Measurements from ENCODE around the gene EIF2B2. TPM values are rescaled to one million over a fixed set of nuclear protein-coding genes. Genes with fewer than 3 reads are reported as not detected.

EIF2B2 gene
- total and polyA plus RNA-seq, 10 of the 15 experiments (the other 5 are each of a cell fraction or from before 2014, with no cell fraction given) = 17.4 to 168 (median 65.5) TPM

DNA sequence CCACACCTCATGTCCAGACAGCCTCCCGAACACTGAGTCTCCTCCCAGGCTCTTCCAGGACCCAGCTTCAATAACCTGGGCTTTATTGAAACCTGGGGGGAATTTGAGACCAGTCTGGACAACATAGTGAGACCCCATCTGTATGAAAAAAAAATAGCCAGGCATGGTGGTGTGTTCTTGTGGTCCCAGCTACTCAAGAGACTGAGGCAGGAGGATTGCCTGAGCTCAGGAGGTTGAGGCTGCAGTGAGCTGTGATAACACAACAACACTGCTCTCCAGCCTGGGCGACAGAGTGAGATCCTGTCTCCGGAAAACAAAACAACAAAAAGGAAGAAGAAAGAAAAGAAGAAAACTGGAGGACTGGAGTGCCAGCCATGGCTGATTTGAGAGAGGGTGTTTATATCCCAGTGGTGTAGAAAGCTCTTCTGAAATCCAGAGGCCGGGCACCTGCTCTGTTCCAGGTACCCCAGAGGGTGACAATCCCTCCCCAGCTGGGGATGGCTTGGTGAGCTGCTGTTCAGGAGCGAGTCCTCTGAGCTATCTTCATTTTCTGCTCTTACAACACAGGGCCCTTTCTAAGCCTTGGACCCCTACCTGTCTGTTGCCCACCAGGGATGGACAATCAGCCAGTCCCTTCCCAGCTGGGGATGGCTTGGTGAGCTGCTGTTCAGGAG is 41.3 kb upstream of the EIF2B2 start:
- no peaks in the 10 kb centered on the region for H4K20me1 ChIP-seq (ENCODE audit: control insufficient read depth, insufficient read depth)
- no peaks in the 10 kb centered on the region for H3K9me3 ChIP-seq (replicated peaks; ENCODE audit: control insufficient read depth, insufficient read depth, low read length)
- no peak overlapping the region for H3K4me2 ChIP-seq (ENCODE audit: control insufficient read depth, insufficient read depth)
- no peak overlapping the region for H2AFZ ChIP-seq (ENCODE audit: control insufficient read depth, low read depth, low read length)
- RAD21 ChIA-PET (ENCODE audit: unreplicated experiment) = interaction anchor here (0.6 to 1.8 kb wide), 6 partner anchors 13 to 84 kb away, joined by 3 to 6 read pairs (median 3); no protein-coding TSS in a partner anchor
- no TSS peak for BruUV-seq (replicated peaks)
- H3K4me1 ChIP-seq (ENCODE audit: control insufficient read depth, insufficient read depth, low read length) = peaks cover 14% of the 10 kb centered on the region
- POLR2A ChIA-PET = interaction anchor here (0.8 kb wide), 1 partner anchor 7 kb away, joined by 4 read pairs; no protein-coding TSS in a partner anchor
- H3K4me3 ChIP-seq = no peak overlapping the region
- H3K79me2 ChIP-seq (ENCODE audit: control insufficient read depth, insufficient read depth, low read length) = no peaks in the 10 kb centered on the region
- ATAC-seq (no peak), FAIRE-seq (no peak), DNase-seq (ENCODE audit: low read depth, low spot score) (no peak)
- no peaks in the 10 kb centered on the region for H3K36me3 ChIP-seq (ENCODE audit: control insufficient read depth in 2 of 2, insufficient read depth in 2 of 2, low read length in 1 of 2)
- in situ Hi-C loops (cut with MboI) = no loop called here
- no peak overlapping the region for H3K9ac ChIP-seq (ENCODE audit: control insufficient read depth, insufficient read depth, low read length)
- SMC1A ChIA-PET (ENCODE audit: uncharacterized antibody, unreplicated experiment) = interaction anchor here (0.9 to 2.3 kb wide), 4 partner anchors 12 to 128 kb away, joined by 3 to 14 read pairs (median 4); no protein-coding TSS in a partner anchor
- H3K27me3 ChIP-seq (replicated peaks in 1 of 2; ENCODE audit: control insufficient read depth in 2 of 2, insufficient read depth in 2 of 2, low read length in 1 of 2) = no peaks in the 10 kb centered on the region
- CTCF ChIA-PET = interaction anchor here (0.9 to 8.6 kb wide), 7 partner anchors 15 to 127 kb away, joined by 3 to 61 read pairs (median 4); partner anchors contain the start of genes EIF2B2 and ZC2HC1C
- H3K27ac ChIP-seq (ENCODE audit: control insufficient read depth, insufficient read depth) = no peak overlapping the region
- intact Hi-C loops (cut with micrococcal nuclease; ENCODE audit: unreplicated experiment) = no loop called here
- WGBS (ENCODE audit: insufficient coverage, insufficient replicate concordance, low lambda C conversion rate, missing lambda C conversion rate) = 43% methylated on average over 5 of the region's 5 CpGs
- TF ChIP-seq RELB (IDR thresholded peaks at IDR 0.05; ENCODE audit: low read depth) (no peak), FOXK2 (IDR thresholded peaks at IDR 0.05) (no peak), CHD1 (IDR thresholded peaks at IDR 0.05; ENCODE audit: low read depth, low read length) (no peak), YY1 (IDR thresholded peaks at IDR 0.05; ENCODE audit: low read depth, low read length) (no peak), PBX3 (IDR thresholded peaks at IDR 0.05; ENCODE audit: insufficient replicate concordance, low read depth, low read length) (no peak), CBX5 (IDR thresholded peaks at IDR 0.05; ENCODE audit: low read depth) (no peak), GATAD2B (conservative IDR thresholded peaks at IDR 0.05; ENCODE audit: low read depth) (no peak), ELK1 (IDR thresholded peaks at IDR 0.05; ENCODE audit: low read depth, low read length) (no peak), BCLAF1 (IDR thresholded peaks at IDR 0.05) (no peak), POLR2AphosphoS5 (IDR thresholded peaks at IDR 0.05; ENCODE audit: low read length) (no peak), MEF2B (IDR thresholded peaks at IDR 0.05; ENCODE audit: partially characterized antibody, poor library complexity, severe bottlenecking) (no peak)
- TF ChIP-seq, protein P1, sequence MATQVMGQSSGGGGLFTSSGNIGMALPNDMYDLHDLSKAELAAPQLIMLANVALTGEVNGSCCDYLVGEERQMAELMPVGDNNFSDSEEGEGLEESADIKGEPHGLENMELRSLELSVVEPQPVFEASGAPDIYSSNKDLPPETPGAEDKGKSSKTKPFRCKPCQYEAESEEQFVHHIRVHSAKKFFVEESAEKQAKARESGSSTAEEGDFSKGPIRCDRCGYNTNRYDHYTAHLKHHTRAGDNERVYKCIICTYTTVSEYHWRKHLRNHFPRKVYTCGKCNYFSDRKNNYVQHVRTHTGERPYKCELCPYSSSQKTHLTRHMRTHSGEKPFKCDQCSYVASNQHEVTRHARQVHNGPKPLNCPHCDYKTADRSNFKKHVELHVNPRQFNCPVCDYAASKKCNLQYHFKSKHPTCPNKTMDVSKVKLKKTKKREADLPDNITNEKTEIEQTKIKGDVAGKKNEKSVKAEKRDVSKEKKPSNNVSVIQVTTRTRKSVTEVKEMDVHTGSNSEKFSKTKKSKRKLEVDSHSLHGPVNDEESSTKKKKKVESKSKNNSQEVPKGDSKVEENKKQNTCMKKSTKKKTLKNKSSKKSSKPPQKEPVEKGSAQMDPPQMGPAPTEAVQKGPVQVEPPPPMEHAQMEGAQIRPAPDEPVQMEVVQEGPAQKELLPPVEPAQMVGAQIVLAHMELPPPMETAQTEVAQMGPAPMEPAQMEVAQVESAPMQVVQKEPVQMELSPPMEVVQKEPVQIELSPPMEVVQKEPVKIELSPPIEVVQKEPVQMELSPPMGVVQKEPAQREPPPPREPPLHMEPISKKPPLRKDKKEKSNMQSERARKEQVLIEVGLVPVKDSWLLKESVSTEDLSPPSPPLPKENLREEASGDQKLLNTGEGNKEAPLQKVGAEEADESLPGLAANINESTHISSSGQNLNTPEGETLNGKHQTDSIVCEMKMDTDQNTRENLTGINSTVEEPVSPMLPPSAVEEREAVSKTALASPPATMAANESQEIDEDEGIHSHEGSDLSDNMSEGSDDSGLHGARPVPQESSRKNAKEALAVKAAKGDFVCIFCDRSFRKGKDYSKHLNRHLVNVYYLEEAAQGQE (IDR thresholded peaks at IDR 0.05; ENCODE audit: low read depth, low read length) = no peak

Measured in GM12878 (cell line).